GM12878 (cell line): ENCODE results near the gene SPOCK1. TPM values are rescaled to one million over a fixed set of nuclear protein-coding genes. Genes with fewer than 3 reads are reported as not detected.

Source experiments
- ATAC-seq: fragments of 200-7000 bp; cut with Tn5 transposase; 3 replicates; pipeline ENCODE4 v1.9.1; 2020; ENCODE audit warnings: mild to moderate bottlenecking, moderate library complexity
- BruUV-seq: library from RNA; stranded (reverse); fragments of 400-500 nt; replicated peaks from 2 replicates; lab custom pipeline; 2021; lab: Mats Ljungman, UMichigan
- CTCF ChIA-PET: fragments of 300-600 bp; sonication (Branson Sonifier 250); formaldehyde crosslinking; extraction: SDS; loops from one replicate; lab custom pipeline; 2021; ENCODE audit warnings: inconsistent platforms; lab: Yijun Ruan, JAX
- POLR2A ChIA-PET: fragments of 350-600 bp; formaldehyde crosslinking; extraction: SDS; loops from one replicate; lab custom pipeline; 2021; ENCODE audit warnings: inconsistent platforms; lab: Charles Lee
- RAD21 ChIA-PET: fragments of 300-600 bp; sonication (Branson Sonifier 250); formaldehyde crosslinking; loops from one replicate; lab custom pipeline; 2023; ENCODE audit warnings: antibody characterized with exemption; ENCODE audit not compliant: unreplicated experiment; lab: Charles Lee
- SMC1A ChIA-PET: fragments of 300-600 bp; sonication (Branson Sonifier 250); formaldehyde crosslinking; loops from one replicate; lab custom pipeline; 2023; ENCODE audit not compliant: unreplicated experiment, uncharacterized antibody; lab: Charles Lee
- DNase-seq: peaks from one replicate; pipeline ENCODE4 v3.0.0-alpha.2; 2011; ENCODE audit warnings: low read depth, low spot score
- FAIRE-seq: peaks from 3 replicates; lab custom pipeline; 2011; peaks lifted over from hg19 to GRCh38; lab: Jason Lieb, UNC
- H2AFZ ChIP-seq: 2 replicates; pipeline ENCODE4 v1.6.0; 2011; ENCODE audit warnings: low read depth, low read length, control low read depth; ENCODE audit not compliant: control insufficient read depth
- H3K27ac ChIP-seq: 2 replicates; pipeline ENCODE4 v1.5.1; 2011; ENCODE audit warnings: control low read depth; ENCODE audit not compliant: control insufficient read depth, insufficient read depth
- H3K27me3 ChIP-seq, 2 experiments: replicated peaks in 1 of 2; 2 replicates each; pipeline versions ENCODE4 v1.6.0 to v1.6.1; 2011; ENCODE audit warnings: low read length in 1 of 2; ENCODE audit not compliant: control insufficient read depth in 2 of 2, insufficient read depth in 2 of 2
- H3K36me3 ChIP-seq, 2 experiments: 2 replicates each; pipeline ENCODE4 v1.5.1; 2011; ENCODE audit warnings: low read length in 1 of 2; ENCODE audit not compliant: control insufficient read depth in 2 of 2, insufficient read depth in 2 of 2
- H3K4me1 ChIP-seq: 2 replicates; pipeline ENCODE4 v1.6.1; 2011; ENCODE audit warnings: mild to moderate bottlenecking, low read length, moderate library complexity, mixed read lengths; ENCODE audit not compliant: control insufficient read depth, insufficient read depth
- H3K4me2 ChIP-seq: 2 replicates; pipeline ENCODE4 v1.6.0; 2011; ENCODE audit warnings: control low read depth; ENCODE audit not compliant: control insufficient read depth, insufficient read depth
- H3K4me3 ChIP-seq: fragments of 200-600 bp; sonication (generic); 2 replicates; pipeline ENCODE4 v1.5.1; 2016
- H3K79me2 ChIP-seq: 2 replicates; pipeline ENCODE4 v1.6.0; 2011; ENCODE audit warnings: low read length; ENCODE audit not compliant: control insufficient read depth, insufficient read depth
- H3K9ac ChIP-seq: 2 replicates; pipeline ENCODE4 v1.8.0; 2011; ENCODE audit warnings: low read length, control low read depth, mixed read lengths; ENCODE audit not compliant: control insufficient read depth, insufficient read depth
- H3K9me3 ChIP-seq: replicated peaks from 3 replicates; pipeline ENCODE4 v1.5.1; 2011; ENCODE audit warnings: mild to moderate bottlenecking, low read length; ENCODE audit not compliant: control insufficient read depth, insufficient read depth
- H4K20me1 ChIP-seq: 2 replicates; pipeline ENCODE4 v1.6.0; 2011; ENCODE audit not compliant: control insufficient read depth, insufficient read depth
- CBX3 ChIP-seq: fragments of 200-600 bp; sonication (generic); IDR thresholded peaks from 2 replicates; pipeline ENCODE4 v1.6.1; 2016; ENCODE audit warnings: low read depth, borderline replicate concordance
- EP300 ChIP-seq, 2 experiments: fragments of 150-350 bp in 1 of 2; IDR thresholded peaks; 2 replicates each; pipeline ENCODE4 v1.6.1; 2011 to 2012; ENCODE audit warnings: low read depth in 2 of 2, low read length in 2 of 2, borderline replicate concordance in 1 of 2, improper control_type of control experiment in 1 of 2, inconsistent platforms in 1 of 2; ENCODE audit not compliant: control insufficient read depth in 1 of 2
- FOXM1 ChIP-seq: IDR thresholded peaks from 2 replicates; pipeline ENCODE4 v1.6.1; 2012; ENCODE audit warnings: low read depth, mild to moderate bottlenecking, inconsistent platforms, low read length, moderate library complexity
- MYC ChIP-seq: IDR thresholded peaks from 2 replicates; pipeline ENCODE4 v1.6.1; 2011; ENCODE audit warnings: mild to moderate bottlenecking, low read length, moderate library complexity, inconsistent platforms; ENCODE audit not compliant: insufficient read depth, insufficient replicate concordance, insufficient read length, severe bottlenecking
- SMAD5 ChIP-seq: IDR thresholded peaks from 2 replicates; pipeline ENCODE4 v1.6.1; 2016; ENCODE audit warnings: antibody characterized with exemption, low read depth
- SREBF1 ChIP-seq: IDR thresholded peaks from 2 replicates; pipeline ENCODE4 v1.6.1; 2012; ENCODE audit warnings: mild to moderate bottlenecking, low read length
- SRF ChIP-seq, 2 experiments: IDR thresholded peaks; 2 replicates each; pipeline ENCODE4 v1.6.1; 2011; ENCODE audit warnings: low read depth in 2 of 2, low read length in 2 of 2, mild to moderate bottlenecking in 1 of 2, moderate library complexity in 1 of 2
- SUZ12 ChIP-seq: fragments of 200-600 bp; sonication (generic); IDR thresholded peaks from one replicate; pipeline ENCODE4 v1.6.1; 2018; ENCODE audit warnings: antibody characterized with exemption, mild to moderate bottlenecking; ENCODE audit not compliant: unreplicated experiment
- ZNF24 ChIP-seq: fragments of 450-650 bp; IDR thresholded peaks from 2 replicates; pipeline ENCODE4 v1.6.1; 2017; ENCODE audit warnings: antibody characterized with exemption, mild to moderate bottlenecking
- ZSCAN29 ChIP-seq: fragments of 450-650 bp; IDR thresholded peaks from 2 replicates; pipeline ENCODE4 v1.6.1; 2017; ENCODE audit warnings: mild to moderate bottlenecking, moderate library complexity
- WGBS: methylation state at CpG from one replicate; pipeline ENCODE4 v1.1.6; 2016; ENCODE audit warnings: low lambda C conversion rate; ENCODE audit not compliant: insufficient replicate concordance, insufficient coverage; ENCODE audit errors: missing lambda C conversion rate; 5-methylcytosine and 5-hydroxymethylcytosine counted together
- in situ Hi-C: fragments of 300-500 bp; cut with MboI; formaldehyde crosslinking; loops from 9 replicates; pipeline ENCODE4 v1.14.3; 2018; ENCODE audit warnings: mixed read lengths
- intact Hi-C: fragments of 100-400 bp; cut with micrococcal nuclease; formaldehyde crosslinking; loops from one replicate; pipeline ENCODE4 v1.14.2; 2022; ENCODE audit not compliant: unreplicated experiment
- polyA plus RNA-seq, 11 experiments: library from polyadenylated mRNA; depleted of rRNA in 4 of 11; unstranded in 6 of 11; stranded (reverse) in 5 of 11; fragments of >200 nt; fragmentation: Nextera tagmentation in 4 of 11; fragmentation: Illumina TruSeq in 1 of 11; extraction: Ambion mirVana in 4 of 11; extraction: Trizol in 1 of 11; gene quantifications; 1 replicate in 1 of 11; 2 replicates in 10 of 11; pipeline versions ENCODE4 v1.2.1 to v1.2.3, GENCODE V29; 2011 to 2016; ENCODE audit warnings: inconsistent platforms in 2 of 11, missing spikeins in 2 of 11, low read depth in 1 of 11
- total RNA-seq, 4 experiments: library from RNA; depleted of rRNA in 3 of 4; stranded (reverse); fragments of >200 nt in 3 of 4; fragmentation: Illumina TruSeq in 1 of 4; extraction: Trizol in 1 of 4; gene quantifications; 2 replicates each; pipeline versions ENCODE4 v1.2.1 to v1.2.3, GENCODE V29; 2013 to 2021
- TF ChIP-seq, protein P1 (sequence below): fragments of 450-650 bp; IDR thresholded peaks from 2 replicates; pipeline ENCODE4 v1.6.1; 2017; ENCODE audit warnings: mild to moderate bottlenecking
- TF ChIP-seq, protein P2 (sequence below): fragments of 150-350 bp; IDR thresholded peaks from 2 replicates; pipeline ENCODE4 v1.6.1; 2016; ENCODE audit warnings: low read depth, low read length
- TF ChIP-seq, protein P3 (sequence below): fragments of 450-650 bp; conservative IDR thresholded peaks from 2 replicates; pipeline ENCODE4 v1.6.1; 2017; ENCODE audit warnings: mild to moderate bottlenecking, moderate library complexity
- TF ChIP-seq, protein P4 (sequence below): fragments of 450-650 bp; IDR thresholded peaks from 2 replicates; pipeline ENCODE4 v1.6.1; 2016; ENCODE audit warnings: mild to moderate bottlenecking

SPOCK1 gene
- total and polyA plus RNA-seq, 10 of the 15 experiments (the other 5 are each of a cell fraction or from before 2014, with no cell fraction given): 0.06 to 0.68 (median 0.25) TPM; not detected in 3

DNA sequence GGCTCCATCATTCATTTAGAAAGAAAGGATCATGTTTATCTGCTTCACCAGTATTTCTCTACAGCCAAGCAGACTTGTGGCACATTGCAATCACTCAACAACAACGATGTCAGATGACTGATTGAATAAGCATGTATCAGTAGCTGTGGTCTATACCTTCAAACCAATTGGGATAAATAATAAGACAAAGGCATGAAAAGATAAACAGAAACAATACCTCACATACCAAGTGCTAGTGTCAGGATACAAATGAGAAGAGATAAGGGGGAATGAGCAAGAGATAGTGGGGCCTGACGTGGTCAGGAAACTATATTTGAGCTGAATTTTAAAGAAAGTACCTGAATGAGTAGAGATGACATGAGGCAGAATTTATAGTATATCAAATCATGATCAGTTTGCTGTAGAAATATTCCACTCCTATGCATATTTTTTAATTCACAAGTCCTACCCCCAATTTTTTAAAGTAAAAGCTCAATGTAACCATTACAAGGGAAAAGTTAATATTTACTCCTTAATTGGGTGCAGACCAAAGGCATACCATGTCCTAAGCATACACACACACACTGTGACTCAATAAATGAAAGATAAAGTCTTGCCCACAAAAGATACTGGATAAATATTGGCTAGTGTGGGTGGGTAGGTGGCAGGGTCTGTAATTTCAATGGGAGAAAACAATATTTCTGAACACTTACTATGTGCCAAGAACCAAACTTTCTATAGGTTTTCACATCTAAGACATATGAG lies 284.5 kb downstream of the SPOCK1 start (continued):
- TF ChIP-seq, protein P1, sequence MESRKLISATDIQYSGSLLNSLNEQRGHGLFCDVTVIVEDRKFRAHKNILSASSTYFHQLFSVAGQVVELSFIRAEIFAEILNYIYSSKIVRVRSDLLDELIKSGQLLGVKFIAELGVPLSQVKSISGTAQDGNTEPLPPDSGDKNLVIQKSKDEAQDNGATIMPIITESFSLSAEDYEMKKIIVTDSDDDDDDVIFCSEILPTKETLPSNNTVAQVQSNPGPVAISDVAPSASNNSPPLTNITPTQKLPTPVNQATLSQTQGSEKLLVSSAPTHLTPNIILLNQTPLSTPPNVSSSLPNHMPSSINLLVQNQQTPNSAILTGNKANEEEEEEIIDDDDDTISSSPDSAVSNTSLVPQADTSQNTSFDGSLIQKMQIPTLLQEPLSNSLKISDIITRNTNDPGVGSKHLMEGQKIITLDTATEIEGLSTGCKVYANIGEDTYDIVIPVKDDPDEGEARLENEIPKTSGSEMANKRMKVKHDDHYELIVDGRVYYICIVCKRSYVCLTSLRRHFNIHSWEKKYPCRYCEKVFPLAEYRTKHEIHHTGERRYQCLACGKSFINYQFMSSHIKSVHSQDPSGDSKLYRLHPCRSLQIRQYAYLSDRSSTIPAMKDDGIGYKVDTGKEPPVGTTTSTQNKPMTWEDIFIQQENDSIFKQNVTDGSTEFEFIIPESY: no peak
- no peak for TF ChIP-seq ZNF24
- TF ChIP-seq CBX3: no peak
- TF ChIP-seq SRF (IDR thresholded peaks at IDR 0.05; ENCODE audit: low read depth in 2 of 2, low read length in 2 of 2): no peak
- TF ChIP-seq MYC: no peak

DNA sequence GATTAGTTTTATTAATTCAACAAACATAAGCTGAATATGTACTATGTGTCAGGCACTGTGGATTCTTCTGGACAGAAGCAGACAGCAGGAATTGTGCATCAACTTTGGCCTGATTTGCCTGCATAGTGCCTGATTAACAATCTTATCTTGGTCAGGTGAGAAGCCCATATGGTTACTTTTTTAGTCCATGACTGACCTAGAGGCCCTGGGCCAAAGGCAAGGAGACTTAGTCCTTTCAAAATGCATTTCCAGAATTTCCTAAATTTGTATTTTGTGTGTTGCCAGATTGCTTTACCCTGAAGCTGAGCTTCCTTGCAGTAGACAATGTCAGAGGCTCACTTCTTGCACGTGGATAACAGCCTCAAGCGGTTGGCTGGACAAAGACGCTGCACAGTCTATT lies 286.7 kb downstream of the SPOCK1 start:
- H3K27me3 ChIP-seq: no peaks in the 10 kb centered on the region
- ChIA-PET SMC1A (no interaction called here), RAD21 (no interaction called here), CTCF (no interaction called here), POLR2A (no interaction called here)
- in situ Hi-C loops (no loop called here), intact Hi-C loops (no loop called here)
- H4K20me1 ChIP-seq: no peaks in the 10 kb centered on the region
- H3K4me1 ChIP-seq: no peaks in the 10 kb centered on the region
- no TSS peak for BruUV-seq
- H3K4me2 ChIP-seq: no peak overlapping the region
- FAIRE-seq (no peak), DNase-seq (no peak), ATAC-seq (no peak)
- H3K9me3 ChIP-seq: no peaks in the 10 kb centered on the region
- no peak overlapping the region for H3K4me3 ChIP-seq
- 56% methylated on average over 3 of the region's 3 CpGs for WGBS
- H3K27ac ChIP-seq: no peak overlapping the region
- no peaks in the 10 kb centered on the region for H3K79me2 ChIP-seq
- H2AFZ ChIP-seq: no peak overlapping the region
- no peak overlapping the region for H3K9ac ChIP-seq
- no peaks in the 10 kb centered on the region for H3K36me3 ChIP-seq
- TF ChIP-seq SUZ12 (no peak), EP300 (IDR thresholded peaks at IDR 0.05; ENCODE audit: borderline replicate concordance in 1 of 2, control insufficient read depth in 1 of 2, low read depth in 2 of 2, low read length in 2 of 2) (no peak), SREBF1 (no peak), ZSCAN29 (no peak), SMAD5 (no peak), FOXM1 (no peak)
- TF ChIP-seq, protein P2, sequence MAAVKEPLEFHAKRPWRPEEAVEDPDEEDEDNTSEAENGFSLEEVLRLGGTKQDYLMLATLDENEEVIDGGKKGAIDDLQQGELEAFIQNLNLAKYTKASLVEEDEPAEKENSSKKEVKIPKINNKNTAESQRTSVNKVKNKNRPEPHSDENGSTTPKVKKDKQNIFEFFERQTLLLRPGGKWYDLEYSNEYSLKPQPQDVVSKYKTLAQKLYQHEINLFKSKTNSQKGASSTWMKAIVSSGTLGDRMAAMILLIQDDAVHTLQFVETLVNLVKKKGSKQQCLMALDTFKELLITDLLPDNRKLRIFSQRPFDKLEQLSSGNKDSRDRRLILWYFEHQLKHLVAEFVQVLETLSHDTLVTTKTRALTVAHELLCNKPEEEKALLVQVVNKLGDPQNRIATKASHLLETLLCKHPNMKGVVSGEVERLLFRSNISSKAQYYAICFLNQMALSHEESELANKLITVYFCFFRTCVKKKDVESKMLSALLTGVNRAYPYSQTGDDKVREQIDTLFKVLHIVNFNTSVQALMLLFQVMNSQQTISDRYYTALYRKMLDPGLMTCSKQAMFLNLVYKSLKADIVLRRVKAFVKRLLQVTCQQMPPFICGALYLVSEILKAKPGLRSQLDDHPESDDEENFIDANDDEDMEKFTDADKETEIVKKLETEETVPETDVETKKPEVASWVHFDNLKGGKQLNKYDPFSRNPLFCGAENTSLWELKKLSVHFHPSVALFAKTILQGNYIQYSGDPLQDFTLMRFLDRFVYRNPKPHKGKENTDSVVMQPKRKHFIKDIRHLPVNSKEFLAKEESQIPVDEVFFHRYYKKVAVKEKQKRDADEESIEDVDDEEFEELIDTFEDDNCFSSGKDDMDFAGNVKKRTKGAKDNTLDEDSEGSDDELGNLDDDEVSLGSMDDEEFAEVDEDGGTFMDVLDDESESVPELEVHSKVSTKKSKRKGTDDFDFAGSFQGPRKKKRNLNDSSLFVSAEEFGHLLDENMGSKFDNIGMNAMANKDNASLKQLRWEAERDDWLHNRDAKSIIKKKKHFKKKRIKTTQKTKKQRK: no peak
- TF ChIP-seq, protein P3, sequence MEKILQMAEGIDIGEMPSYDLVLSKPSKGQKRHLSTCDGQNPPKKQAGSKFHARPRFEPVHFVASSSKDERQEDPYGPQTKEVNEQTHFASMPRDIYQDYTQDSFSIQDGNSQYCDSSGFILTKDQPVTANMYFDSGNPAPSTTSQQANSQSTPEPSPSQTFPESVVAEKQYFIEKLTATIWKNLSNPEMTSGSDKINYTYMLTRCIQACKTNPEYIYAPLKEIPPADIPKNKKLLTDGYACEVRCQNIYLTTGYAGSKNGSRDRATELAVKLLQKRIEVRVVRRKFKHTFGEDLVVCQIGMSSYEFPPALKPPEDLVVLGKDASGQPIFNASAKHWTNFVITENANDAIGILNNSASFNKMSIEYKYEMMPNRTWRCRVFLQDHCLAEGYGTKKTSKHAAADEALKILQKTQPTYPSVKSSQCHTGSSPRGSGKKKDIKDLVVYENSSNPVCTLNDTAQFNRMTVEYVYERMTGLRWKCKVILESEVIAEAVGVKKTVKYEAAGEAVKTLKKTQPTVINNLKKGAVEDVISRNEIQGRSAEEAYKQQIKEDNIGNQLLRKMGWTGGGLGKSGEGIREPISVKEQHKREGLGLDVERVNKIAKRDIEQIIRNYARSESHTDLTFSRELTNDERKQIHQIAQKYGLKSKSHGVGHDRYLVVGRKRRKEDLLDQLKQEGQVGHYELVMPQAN: no peak
- TF ChIP-seq, protein P4, sequence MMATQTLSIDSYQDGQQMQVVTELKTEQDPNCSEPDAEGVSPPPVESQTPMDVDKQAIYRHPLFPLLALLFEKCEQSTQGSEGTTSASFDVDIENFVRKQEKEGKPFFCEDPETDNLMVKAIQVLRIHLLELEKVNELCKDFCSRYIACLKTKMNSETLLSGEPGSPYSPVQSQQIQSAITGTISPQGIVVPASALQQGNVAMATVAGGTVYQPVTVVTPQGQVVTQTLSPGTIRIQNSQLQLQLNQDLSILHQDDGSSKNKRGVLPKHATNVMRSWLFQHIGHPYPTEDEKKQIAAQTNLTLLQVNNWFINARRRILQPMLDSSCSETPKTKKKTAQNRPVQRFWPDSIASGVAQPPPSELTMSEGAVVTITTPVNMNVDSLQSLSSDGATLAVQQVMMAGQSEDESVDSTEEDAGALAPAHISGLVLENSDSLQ: no peak
